ENCODE data around the gene DHX16.

DHX16 gene

DNA sequence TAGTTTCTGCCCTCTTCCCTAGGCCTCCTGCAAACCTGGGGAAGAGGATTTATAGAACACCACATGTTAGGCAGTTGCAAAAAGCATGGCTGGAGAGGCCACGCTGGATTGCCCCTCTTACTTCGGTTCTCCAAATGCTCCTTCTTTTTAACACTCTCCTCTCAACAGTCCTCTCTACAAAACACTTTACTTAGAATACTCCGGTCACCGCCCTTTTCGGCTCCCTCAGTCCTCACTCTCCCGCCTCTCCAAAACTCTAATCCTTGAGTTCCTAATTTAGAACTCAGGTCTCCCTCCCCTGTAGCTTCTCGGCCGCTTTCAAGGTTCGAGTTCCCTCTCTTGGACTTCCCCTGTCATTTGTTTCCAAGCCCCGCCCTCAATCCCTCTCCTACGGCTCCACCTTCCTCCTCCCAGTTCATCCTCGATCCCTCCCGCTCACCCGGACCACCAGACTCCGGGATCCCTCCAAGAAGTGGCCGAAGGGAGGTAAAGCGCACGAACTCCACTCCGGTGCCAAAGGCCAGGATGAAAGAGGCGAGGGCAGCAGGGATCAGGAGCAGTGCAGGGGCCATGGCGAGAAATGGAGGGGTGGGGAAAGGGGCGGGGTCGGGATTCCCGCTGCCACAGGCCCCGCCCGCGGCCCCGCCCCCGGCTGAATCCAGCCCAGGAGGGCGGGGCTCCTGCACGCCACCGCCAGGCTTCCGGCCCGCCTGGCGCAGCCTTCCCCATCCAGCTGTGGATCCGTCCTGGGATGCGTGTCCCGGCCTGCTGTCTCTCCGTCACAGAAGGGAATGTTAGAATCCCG, 17.8 kb upstream of the DHX16 start, which contains the start of gene NRM:
TSS of gene NRM (minus strand) at position 582 of the 805 bp plus-strand sequence. CDS start at position 572, 10 bp downstream.
- Histone ChIP-seq H3K27ac (peak within 1 kb of the TSS; percentile 95 to 100), H3K4me3 (peak within 1 kb of the TSS; percentile 81)
- TF ChIP-seq, protein P1, sequence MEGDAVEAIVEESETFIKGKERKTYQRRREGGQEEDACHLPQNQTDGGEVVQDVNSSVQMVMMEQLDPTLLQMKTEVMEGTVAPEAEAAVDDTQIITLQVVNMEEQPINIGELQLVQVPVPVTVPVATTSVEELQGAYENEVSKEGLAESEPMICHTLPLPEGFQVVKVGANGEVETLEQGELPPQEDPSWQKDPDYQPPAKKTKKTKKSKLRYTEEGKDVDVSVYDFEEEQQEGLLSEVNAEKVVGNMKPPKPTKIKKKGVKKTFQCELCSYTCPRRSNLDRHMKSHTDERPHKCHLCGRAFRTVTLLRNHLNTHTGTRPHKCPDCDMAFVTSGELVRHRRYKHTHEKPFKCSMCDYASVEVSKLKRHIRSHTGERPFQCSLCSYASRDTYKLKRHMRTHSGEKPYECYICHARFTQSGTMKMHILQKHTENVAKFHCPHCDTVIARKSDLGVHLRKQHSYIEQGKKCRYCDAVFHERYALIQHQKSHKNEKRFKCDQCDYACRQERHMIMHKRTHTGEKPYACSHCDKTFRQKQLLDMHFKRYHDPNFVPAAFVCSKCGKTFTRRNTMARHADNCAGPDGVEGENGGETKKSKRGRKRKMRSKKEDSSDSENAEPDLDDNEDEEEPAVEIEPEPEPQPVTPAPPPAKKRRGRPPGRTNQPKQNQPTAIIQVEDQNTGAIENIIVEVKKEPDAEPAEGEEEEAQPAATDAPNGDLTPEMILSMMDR (IDR thresholded peaks at IDR 0.05), result no peak
- DNase-seq (ENCODE audit: low spot score), result peak; percentile 90

DNA sequence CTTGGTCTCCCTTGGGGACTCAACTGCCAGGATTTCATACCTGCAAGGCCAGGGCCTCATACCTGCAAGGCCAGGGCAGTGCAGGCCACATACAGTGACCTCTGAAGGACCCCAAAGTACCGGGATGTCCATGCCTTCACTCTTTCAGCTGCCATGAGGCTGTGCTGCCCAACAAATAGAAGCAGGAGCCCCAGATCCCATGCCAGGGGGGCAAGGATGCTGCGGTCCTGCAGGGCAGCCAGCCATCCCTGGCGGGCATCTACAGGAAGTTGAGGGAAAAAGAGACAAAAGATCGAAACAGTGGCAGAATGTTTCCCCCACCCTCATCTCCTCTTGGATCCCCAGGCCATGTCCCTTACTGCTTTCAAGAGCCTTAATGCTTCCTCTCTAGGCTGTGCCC, 17.2 kb upstream of the DHX16 start:
- TF ChIP-seq, protein P1 (IDR thresholded peaks at IDR 0.05), result no peak
- H3K4me3 ChIP-seq, result peak overlapping the region; percentile 81
- DNase-seq (ENCODE audit: low spot score), result no peak
- H3K27ac ChIP-seq, result peak overlapping the region; percentile 95 to 100

- TF ChIP-seq, protein P1 (IDR thresholded peaks at IDR 0.05), result no peak
- no peak for DNase-seq (ENCODE audit: low spot score)
- peak overlapping the region; percentile 95 to 100 for H3K27ac ChIP-seq
- H3K4me3 ChIP-seq, result no peak overlapping the region
Measured at GRCh38 chr6:30689022-30689865, 16.4 kb upstream of the DHX16 start.

DNA sequence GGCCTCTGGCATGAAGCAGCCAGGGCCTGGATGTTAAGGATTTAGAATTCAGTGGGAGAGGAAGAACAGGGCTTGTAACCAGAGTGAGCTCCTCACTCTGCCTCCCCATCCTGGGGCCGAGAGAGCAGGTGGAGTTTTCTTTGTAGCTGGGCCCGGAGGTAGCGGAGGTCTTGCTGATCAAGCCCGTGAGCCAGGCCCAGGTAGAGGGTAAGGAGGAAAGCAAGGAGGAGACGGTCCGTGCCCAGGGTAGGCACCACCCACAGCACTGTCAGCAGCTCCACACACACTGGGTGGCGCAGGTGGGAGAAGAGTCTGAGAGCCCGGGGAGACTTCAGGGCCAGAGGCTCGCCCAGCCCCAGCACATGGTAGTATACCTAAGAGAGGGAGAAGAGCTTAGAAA, 15.8 kb upstream of the DHX16 start:
- TF ChIP-seq, protein P1 (IDR thresholded peaks at IDR 0.05), result no peak
- H3K27ac ChIP-seq, result peak overlapping the region; percentile 95 to 100
- no peak for DNase-seq (ENCODE audit: low spot score)
- H3K4me3 ChIP-seq, result peak overlapping the region; percentile 91

DNA sequence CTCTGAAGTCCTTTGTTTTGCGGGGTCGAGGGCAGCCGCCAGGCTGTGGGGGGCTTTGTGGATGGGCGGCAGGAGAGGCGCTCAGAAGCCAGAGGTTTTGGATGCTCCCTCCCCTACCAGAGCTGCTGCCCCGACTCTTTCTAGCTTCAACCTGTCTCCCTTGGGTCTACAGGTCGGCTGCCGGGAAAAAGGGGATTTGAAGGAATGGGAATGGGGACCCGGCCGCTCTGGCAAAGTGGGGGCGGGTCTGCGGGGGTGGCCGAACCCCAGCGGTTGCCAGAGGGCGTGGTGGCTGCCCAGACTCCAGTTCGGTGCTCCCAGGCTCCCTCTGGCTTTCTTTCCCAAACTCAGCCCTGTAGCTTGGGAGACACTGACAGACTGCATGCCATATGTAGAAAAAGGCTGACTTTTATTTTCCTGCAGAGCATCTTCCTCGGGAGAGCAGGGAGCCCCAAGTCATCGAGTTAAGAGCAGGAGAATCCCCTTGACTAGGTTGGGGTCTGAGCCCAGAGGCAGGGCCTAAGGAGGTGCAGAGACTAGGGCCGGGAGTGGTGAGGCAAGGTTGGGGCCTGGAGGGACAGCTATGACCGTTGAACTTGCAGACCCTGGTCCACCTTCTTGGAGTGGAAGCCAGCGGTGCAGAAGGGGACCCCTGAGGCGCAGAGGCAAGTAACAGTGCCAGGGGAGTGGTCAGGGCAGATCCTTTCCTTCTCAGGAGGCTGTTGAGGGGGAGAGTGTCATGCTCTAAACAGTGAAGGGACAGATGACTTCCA, 15.0 kb upstream of the DHX16 start:
- H3K4me3 ChIP-seq, result peak overlapping the region; percentile 91
- H3K27ac ChIP-seq, result peak overlapping the region; percentile 95 to 100
- DNase-seq (ENCODE audit: low spot score), result peak; percentile 83
- TF ChIP-seq, protein P1 (IDR thresholded peaks at IDR 0.05), result peak; percentile 29

- Histone ChIP-seq H3K27ac (peak overlapping the region; percentile 95 to 100), H3K4me3 (peak overlapping the region; percentile 91)
- DNase-seq (ENCODE audit: low spot score), result peak; percentile 99
- TF ChIP-seq, protein P1 (IDR thresholded peaks at IDR 0.05), result no peak
Measured at GRCh38 chr6:30686908-30687658, 14.3 kb upstream of the DHX16 start.

Measured in coronary artery (tissue), 2 donors.